ENCODE results near the gene TMEM127.

The TMEM127 gene

GRCh38 chr2:96218508-96219131 is 47.2 kb downstream of the TMEM127 start:
- no peak for TF ChIP-seq CTCF (conservative IDR thresholded peaks at IDR 0.05)
- no peak overlapping the region for H3K27ac ChIP-seq

GRCh38 chr2:96214554-96214953 is 51.2 kb downstream of the TMEM127 start:
- no peak overlapping the region for H3K27ac ChIP-seq
- TF ChIP-seq CTCF (conservative IDR thresholded peaks at IDR 0.05), result no peak

GRCh38 chr2:96213379-96213778 is 52.4 kb downstream of the TMEM127 start:
- H3K27ac ChIP-seq, result no peak overlapping the region
- no peak for TF ChIP-seq CTCF (conservative IDR thresholded peaks at IDR 0.05)

GRCh38 chr2:96212339-96212738 is 53.5 kb downstream of the TMEM127 start:
- TF ChIP-seq CTCF (conservative IDR thresholded peaks at IDR 0.05), result no peak
- no peak overlapping the region for H3K27ac ChIP-seq

- H3K27ac ChIP-seq, result peak overlapping the region; percentile 97
- TF ChIP-seq CTCF (conservative IDR thresholded peaks at IDR 0.05), result no peak
Observed at GRCh38 chr2:96209729-96210085, 56.1 kb downstream of the TMEM127 start.

GRCh38 chr2:96209011-96209728 is 56.6 kb downstream of the TMEM127 start:
- H3K27ac ChIP-seq, result peak overlapping the region; percentile 97
- no peak for TF ChIP-seq CTCF (conservative IDR thresholded peaks at IDR 0.05)

GRCh38 chr2:96208143-96209010 is 57.4 kb downstream of the TMEM127 start, which contains the start of gene STARD7:
Gene STARD7 (minus strand): TSS chr2:96208827. CDS start chr2:96208434, 393 bp downstream.
- no peak for TF ChIP-seq CTCF (conservative IDR thresholded peaks at IDR 0.05)
- H3K27ac ChIP-seq, result peak within 1 kb of the TSS; percentile 97
